ENCODE results near the gene ZNF207. TPM values are rescaled to one million over a fixed set of nuclear protein-coding genes. Genes with fewer than 3 reads are reported as not detected.
A peak's percentile ranks its signal among the peaks of the same experiment; 100 is the strongest.
"Not testable (repeated sequence)": the region's sequence is repeated elsewhere in the genome, so short reads cannot be mapped to it uniquely, and the experiment has no call there.

ZNF207 gene
- total RNA-seq, 3 donors from 2014 or later (not counting 1 experiment from before 2014, with no cell fraction given), result 378 to 444 (median 428) TPM

- no peaks in the 10 kb centered on the region for H3K27me3 ChIP-seq (ENCODE audit: control insufficient read depth, insufficient read depth, low read length)
- no peaks in the 10 kb centered on the region for H3K9me3 ChIP-seq (ENCODE audit: control insufficient read depth, insufficient read depth, low read length)
- H3K27ac Mint-ChIP-seq, result peak overlapping the region; percentile 3 to 64
- H3K4me3 Mint-ChIP-seq, result no peak overlapping the region
- no peaks in the 10 kb centered on the region for H3K9me3 Mint-ChIP-seq
- no peaks in the 10 kb centered on the region for H3K27me3 Mint-ChIP-seq (ENCODE audit: low read depth in 2 of 2)
- 97% methylated on average over 5 of the region's 5 CpGs for WGBS (ENCODE audit: insufficient coverage)
- no peak overlapping the region for H3K4me3 ChIP-seq (ENCODE audit: low read length)
- ATAC-seq (no peak), DNase-seq (no peak)
- no peak for TF ChIP-seq CTCF (IDR thresholded peaks at IDR 0.05)
- H3K4me1 Mint-ChIP-seq, result peaks cover 22 to 25% of the 10 kb centered on the region in 2 donors
- H3K36me3 Mint-ChIP-seq, result peaks cover 12% of the 10 kb centered on the region
- intact Hi-C loops (cut with micrococcal nuclease), result no loop called here
- H3K36me3 ChIP-seq (ENCODE audit: control insufficient read depth, insufficient read depth, low read length), result peaks cover 18% of the 10 kb centered on the region
- no peaks in the 10 kb centered on the region for H3K4me1 ChIP-seq (ENCODE audit: control insufficient read depth, insufficient read depth, low read length)
- H3K27ac ChIP-seq (ENCODE audit: low read length), result no peak overlapping the region
These were observed 36.0 kb downstream of the ZNF207 start for GRCh38 chr17:32385971-32386370.

GRCh38 chr17:32386844-32387243 is 36.9 kb downstream of the ZNF207 start:
- no peak overlapping the region for H3K4me3 ChIP-seq (ENCODE audit: low read length)
- H3K9me3 ChIP-seq (ENCODE audit: control insufficient read depth, insufficient read depth, low read length), result no peaks in the 10 kb centered on the region
- H3K4me1 Mint-ChIP-seq, result peaks cover 19 to 25% of the 10 kb centered on the region in 2 donors
- peaks cover 9% of the 10 kb centered on the region for H3K36me3 ChIP-seq (ENCODE audit: control insufficient read depth, insufficient read depth, low read length)
- H3K27me3 Mint-ChIP-seq (ENCODE audit: low read depth in 2 of 2), result no peaks in the 10 kb centered on the region
- H3K36me3 Mint-ChIP-seq, result peaks cover 8% of the 10 kb centered on the region
- H3K9me3 Mint-ChIP-seq, result no peaks in the 10 kb centered on the region
- no peak overlapping the region for H3K27ac ChIP-seq (ENCODE audit: low read length)
- H3K27me3 ChIP-seq (ENCODE audit: control insufficient read depth, insufficient read depth, low read length), result no peaks in the 10 kb centered on the region
- no peaks in the 10 kb centered on the region for H3K4me1 ChIP-seq (ENCODE audit: control insufficient read depth, insufficient read depth, low read length)
- TF ChIP-seq CTCF (IDR thresholded peaks at IDR 0.05), result no peak
- no peak overlapping the region for H3K4me3 Mint-ChIP-seq
- intact Hi-C loops (cut with micrococcal nuclease), result no loop called here
- no peak for ATAC-seq
- DNase-seq, result no peak
- H3K27ac Mint-ChIP-seq, result peak overlapping the region; percentile 3 to 64

GRCh38 chr17:32388128-32388527 is 38.2 kb downstream of the ZNF207 start:
- H3K27me3 ChIP-seq (ENCODE audit: control insufficient read depth, insufficient read depth, low read length); H3K4me3 Mint-ChIP-seq; H3K27ac ChIP-seq (ENCODE audit: low read length); H3K27me3 Mint-ChIP-seq (ENCODE audit: low read depth in 2 of 2); ATAC-seq; H3K36me3 Mint-ChIP-seq; intact Hi-C loops (cut with micrococcal nuclease); DNase-seq; H3K4me1 ChIP-seq (ENCODE audit: control insufficient read depth, insufficient read depth, low read length); H3K9me3 ChIP-seq (ENCODE audit: control insufficient read depth, insufficient read depth, low read length); H3K4me3 ChIP-seq (ENCODE audit: low read length); H3K9me3 Mint-ChIP-seq; H3K36me3 ChIP-seq (ENCODE audit: control insufficient read depth, insufficient read depth, low read length): not testable (repeated sequence)
- peaks cover 10 to 14% of the 10 kb centered on the region in 2 donors for H3K4me1 Mint-ChIP-seq
- peak overlapping the region in 1 of 2 donors; percentile 54 for H3K27ac Mint-ChIP-seq
- 97% methylated on average over 13 of the region's 14 CpGs for WGBS (ENCODE audit: insufficient coverage)

GRCh38 chr17:32388613-32389459 is 38.9 kb downstream of the ZNF207 start:
- Mint-ChIP-seq H3K27ac (peak overlapping the region; percentile 40 to 54), H3K27me3 (ENCODE audit: low read depth in 2 of 2) (no peaks in the 10 kb centered on the region), H3K9me3 (no peaks in the 10 kb centered on the region), H3K36me3 (no peaks in the 10 kb centered on the region), H3K4me3 (no peak overlapping the region), H3K4me1 (peaks cover 10 to 15% of the 10 kb centered on the region in 2 donors)
- intact Hi-C loops (cut with micrococcal nuclease), result no loop called here
- no peak for TF ChIP-seq CTCF (IDR thresholded peaks at IDR 0.05)
- 94% methylated on average over 6 of the region's 6 CpGs for WGBS (ENCODE audit: insufficient coverage)
- Histone ChIP-seq H3K36me3 (ENCODE audit: control insufficient read depth, insufficient read depth, low read length) (no peaks in the 10 kb centered on the region), H3K27ac (ENCODE audit: low read length) (no peak overlapping the region), H3K4me3 (ENCODE audit: low read length) (no peak overlapping the region), H3K4me1 (ENCODE audit: control insufficient read depth, insufficient read depth, low read length) (no peaks in the 10 kb centered on the region), H3K27me3 (ENCODE audit: control insufficient read depth, insufficient read depth, low read length) (no peaks in the 10 kb centered on the region), H3K9me3 (ENCODE audit: control insufficient read depth, insufficient read depth, low read length) (no peaks in the 10 kb centered on the region)
- ATAC-seq (no peak), DNase-seq (no peak)
